Hypothalamus (tissue), 51 donors: ENCODE results near the gene TROAP.
A peak's percentile ranks its signal among the peaks of the same experiment; 100 is the strongest.
"Not testable (repeated sequence)": the region's sequence is repeated elsewhere in the genome, so short reads cannot be mapped to it uniquely, and the experiment has no call there.

Source experiments
- DNase-seq, 51 donors: peaks; one replicate each; lab custom pipeline; 2025; lab: John Stamatoyannopoulos, UW

The TROAP gene

GRCh38 chr12:49325606-49326005 lies 2.6 kb downstream of the TROAP start:
- no peak for DNase-seq

GRCh38 chr12:49327368-49327767 lies 4.3 kb downstream of the TROAP start:
- no peak for DNase-seq

- DNase-seq, result no peak
Observed at GRCh38 chr12:49327887-49328286, 4.8 kb downstream of the TROAP start.

- no peak for DNase-seq
Observed at GRCh38 chr12:49328816-49329215, 5.8 kb downstream of the TROAP start.

GRCh38 chr12:49330032-49330619 lies 7.1 kb downstream of the TROAP start:
- DNase-seq, result no peak

DNA sequence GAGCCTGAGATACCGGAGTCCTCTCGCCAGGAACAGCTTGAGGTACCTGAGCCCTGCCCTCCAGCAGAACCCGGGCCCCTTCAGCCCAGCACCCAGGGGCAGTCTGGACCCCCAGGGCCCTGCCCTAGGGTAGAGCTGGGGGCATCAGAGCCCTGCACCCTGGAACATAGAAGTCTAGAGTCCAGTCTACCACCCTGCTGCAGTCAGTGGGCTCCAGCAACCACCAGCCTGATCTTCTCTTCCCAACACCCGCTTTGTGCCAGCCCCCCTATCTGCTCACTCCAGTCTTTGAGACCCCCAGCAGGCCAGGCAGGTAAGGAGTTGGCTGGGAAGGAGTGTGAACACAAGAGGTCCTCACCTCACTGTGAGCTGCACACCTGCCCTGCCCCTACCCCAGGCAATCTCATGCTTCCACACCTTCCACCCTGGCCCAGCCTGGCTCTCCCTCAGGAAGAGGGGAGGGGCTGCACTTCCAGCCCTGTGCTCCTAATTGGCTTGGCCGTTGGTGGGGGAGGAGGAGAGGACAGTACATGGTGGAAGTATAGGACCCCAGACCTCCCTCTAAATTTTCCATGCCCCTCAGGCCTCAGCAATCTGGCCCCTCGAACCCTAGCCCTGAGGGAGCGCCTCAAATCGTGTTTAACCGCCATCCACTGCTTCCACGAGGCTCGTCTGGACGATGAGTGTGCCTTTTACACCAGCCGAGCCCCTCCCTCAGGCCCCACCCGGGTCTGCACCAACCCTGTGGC lies 7.8 kb downstream of the TROAP start:
- no peak for DNase-seq

- peak in 41 of 51 donors; percentile 1 to 75 (median 37) for DNase-seq
Observed at GRCh38 chr12:49331380-49332222, 8.5 kb downstream of the TROAP start.

DNA sequence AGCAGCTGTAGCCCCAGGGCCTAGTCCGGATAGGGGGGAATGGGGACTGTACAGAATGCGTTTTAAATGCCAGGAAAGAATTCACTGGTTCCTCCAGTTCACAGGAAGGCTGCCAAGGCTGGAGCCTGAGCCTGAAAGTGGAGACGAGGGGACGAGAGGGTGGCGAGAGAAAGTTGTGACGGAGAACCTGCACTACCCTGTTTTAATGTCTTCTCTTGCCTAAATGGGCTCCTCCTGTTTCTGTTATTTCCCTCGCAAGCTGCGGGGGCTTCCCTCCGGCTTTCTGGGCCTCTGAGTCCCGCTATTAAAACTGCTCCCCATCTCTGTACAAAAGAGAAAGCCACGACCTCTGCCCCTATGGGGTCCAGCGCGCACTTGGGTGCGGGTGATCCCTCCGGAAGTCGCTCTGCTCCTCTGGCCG lies 9.4 kb downstream of the TROAP start:
- DNase-seq, result no peak

DNA sequence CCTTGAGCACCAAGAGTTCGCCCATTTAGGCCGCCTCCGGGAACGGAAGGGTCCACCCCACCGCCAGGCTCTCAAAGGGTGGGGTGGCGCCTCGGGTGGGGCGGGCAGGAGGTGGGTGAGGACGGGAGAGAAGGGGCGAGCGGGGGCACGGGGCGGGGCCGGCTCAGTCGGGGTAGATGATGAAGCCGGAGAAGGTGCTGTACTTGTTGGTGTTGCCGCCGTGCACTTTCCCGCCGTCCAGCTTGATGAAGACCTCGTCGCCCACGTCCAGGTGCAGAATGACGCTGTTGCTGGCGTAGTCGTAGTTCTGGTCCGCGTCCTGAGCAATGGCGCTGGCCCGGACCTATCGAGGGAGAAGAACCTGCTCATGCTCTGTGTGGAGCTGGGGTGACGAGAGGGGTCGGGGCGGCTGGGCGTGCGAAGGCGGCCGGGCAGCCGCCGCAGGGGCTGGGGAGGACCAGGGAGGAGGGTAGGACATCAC lies 9.9 kb downstream of the TROAP start:
- DNase-seq, result no peak

DNA sequence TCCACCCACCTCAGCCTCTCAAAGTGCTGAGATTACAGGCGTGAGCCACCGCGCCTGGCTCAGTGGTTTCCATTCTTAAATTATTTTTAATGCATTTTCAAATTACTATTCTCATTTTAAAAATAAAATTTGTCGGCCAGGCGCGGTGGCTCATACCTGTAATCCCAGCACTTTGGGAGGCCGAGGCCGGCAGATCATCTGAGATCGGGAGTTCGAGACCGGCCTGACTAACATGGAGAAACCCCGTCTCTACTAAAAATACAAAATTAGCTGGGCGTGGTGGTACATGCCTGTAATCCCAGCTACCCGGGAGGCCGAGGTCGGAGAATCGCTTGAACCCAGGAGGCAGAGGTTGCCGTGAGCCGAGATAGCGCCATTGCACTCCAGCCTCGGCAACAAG lies 10.7 kb downstream of the TROAP start:
- DNase-seq, result not testable (repeated sequence)

- DNase-seq, result no peak
Observed at GRCh38 chr12:49334226-49334625, 11.2 kb downstream of the TROAP start.

- no peak for DNase-seq
Observed at GRCh38 chr12:49334681-49335080, 11.6 kb downstream of the TROAP start.

- no peak for DNase-seq
Observed at GRCh38 chr12:49335118-49335954, 12.3 kb downstream of the TROAP start.

- DNase-seq, result no peak
Observed at GRCh38 chr12:49335955-49336644, 13.0 kb downstream of the TROAP start.

DNA sequence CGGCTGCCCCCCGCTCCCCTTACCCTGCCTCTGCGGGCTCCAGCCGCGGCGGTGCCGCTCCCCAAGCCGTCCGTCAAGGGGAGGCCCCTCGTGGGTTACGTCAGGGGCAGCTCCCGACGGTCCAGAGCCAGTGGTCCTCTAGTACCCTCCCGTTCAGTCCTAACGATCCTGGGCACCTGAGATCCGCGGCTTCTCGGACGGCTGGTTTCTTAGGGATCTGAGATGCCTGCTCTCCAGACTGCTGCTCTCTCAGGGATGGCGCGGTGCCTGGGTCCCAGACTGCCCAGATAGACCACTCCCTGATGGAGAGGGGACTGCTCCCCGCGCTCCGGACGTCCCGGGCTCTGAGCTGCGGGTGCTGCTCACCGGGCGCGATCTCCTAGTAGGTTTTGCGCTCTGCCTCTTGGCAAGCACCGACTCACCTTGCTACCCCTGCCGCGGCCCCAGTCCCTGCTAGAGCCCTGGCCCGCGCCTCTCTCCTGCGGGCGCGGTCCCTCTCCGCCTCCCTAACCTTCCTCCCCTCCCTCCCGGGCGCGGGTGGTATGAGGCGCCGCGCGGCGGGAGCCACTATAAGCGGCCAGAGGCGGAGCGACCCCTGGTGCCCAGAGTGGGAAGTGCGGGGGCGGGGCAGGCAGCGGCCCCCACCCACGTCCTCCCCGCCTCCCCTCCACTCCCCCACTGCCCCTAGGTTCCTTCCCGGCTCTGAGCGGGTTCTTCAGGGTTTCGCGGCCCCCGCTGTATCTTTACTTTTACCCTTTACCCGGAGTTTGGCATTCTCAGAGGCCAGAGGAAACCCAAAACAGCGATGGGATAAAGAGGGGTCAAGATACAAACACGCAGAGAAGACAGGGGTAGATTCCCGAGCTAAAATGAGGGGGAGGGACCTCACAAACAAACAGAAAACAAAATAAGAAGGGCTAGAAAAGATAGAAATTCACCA lies 13.9 kb downstream of the TROAP start, which contains the start of gene C1QL4:
Gene C1QL4 (minus strand): TSS at position 544 of the 940 bp plus-strand sequence. CDS start 711 bp downstream, outside the sequence.
- DNase-seq, result peak in 43 of 51 donors; percentile 5 to 83 (median 50)

DNA sequence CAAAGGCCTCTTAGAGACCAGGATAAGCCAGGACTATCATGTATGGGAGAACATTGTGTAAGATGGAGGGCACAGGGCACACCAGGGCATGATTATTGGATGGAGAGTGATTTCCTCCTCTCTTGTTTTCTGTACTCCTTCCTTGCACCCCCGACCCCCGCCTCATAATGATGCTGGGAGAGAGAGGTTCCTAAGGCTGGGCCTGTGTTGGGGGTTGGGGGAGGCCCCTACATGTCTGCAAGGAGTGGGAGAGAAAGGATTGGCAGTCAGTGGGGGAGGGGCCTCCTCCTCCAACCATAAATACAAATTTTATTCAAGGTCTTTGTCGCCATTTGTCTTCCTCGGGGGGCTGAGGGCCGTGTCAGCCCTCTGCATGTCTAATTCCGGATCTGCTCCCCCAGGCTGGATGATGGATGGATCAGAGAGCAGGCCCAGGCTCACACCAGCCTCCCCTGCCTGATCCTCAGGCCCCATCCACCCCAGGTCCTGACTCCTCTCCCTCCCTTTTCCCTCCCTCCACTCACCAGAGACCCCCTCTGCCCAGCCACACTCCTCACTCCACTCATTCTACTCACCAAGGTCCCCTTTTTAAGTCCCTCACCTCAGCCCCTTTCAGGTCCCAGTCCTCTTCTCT lies 15.9 kb downstream of the TROAP start:
- no peak for DNase-seq

- no peak for DNase-seq
Observed at GRCh38 chr12:49339464-49339861, 16.4 kb downstream of the TROAP start.
